Activated T-cell treated with anti-CD3 and anti-CD28 coated beads, Interleukin-2, amount 50 U/mL, for 4 hours (primary cell): Measurements from ENCODE around the gene HDAC9. TPM values are rescaled to one million over a fixed set of nuclear protein-coding genes. Genes with fewer than 3 reads are reported as not detected.

ENCODE experiments used
- ATAC-seq, 2 donors: fragments of 200-7000 bp; cut with Tn5 transposase; one replicate each; pipeline ENCODE4 v1.10.0; 2021
- DNase-seq: peaks from one replicate; pipeline ENCODE4 v3.0.0-alpha.2; 2020
- H3K27me3 Mint-ChIP-seq: one replicate; pipeline ENCODE4 v1.8.0; 2021; ENCODE audit warnings: low read depth, mixed read lengths
- H3K36me3 Mint-ChIP-seq: one replicate; pipeline ENCODE4 v1.8.0; 2022; ENCODE audit warnings: mixed read lengths; ENCODE audit not compliant: insufficient read depth
- H3K4me1 Mint-ChIP-seq: one replicate; pipeline ENCODE4 v1.8.0; 2021; ENCODE audit warnings: low read depth, mixed read lengths
- H3K4me3 Mint-ChIP-seq: one replicate; pipeline ENCODE4 v1.8.0; 2021; ENCODE audit warnings: mild to moderate bottlenecking, moderate library complexity, mixed read lengths
- H3K9me3 Mint-ChIP-seq: one replicate; pipeline ENCODE4 v1.8.0; 2021; ENCODE audit warnings: mixed read lengths
- total RNA-seq, 3 donors: library from RNA; stranded (reverse); gene quantifications; one replicate each; pipeline ENCODE4 v1.2.1, GENCODE V29; 2021

Gene HDAC9
- total RNA-seq, 3 donors from 2014 or later: 0.40 to 3.0 (median 0.74) TPM

DNA sequence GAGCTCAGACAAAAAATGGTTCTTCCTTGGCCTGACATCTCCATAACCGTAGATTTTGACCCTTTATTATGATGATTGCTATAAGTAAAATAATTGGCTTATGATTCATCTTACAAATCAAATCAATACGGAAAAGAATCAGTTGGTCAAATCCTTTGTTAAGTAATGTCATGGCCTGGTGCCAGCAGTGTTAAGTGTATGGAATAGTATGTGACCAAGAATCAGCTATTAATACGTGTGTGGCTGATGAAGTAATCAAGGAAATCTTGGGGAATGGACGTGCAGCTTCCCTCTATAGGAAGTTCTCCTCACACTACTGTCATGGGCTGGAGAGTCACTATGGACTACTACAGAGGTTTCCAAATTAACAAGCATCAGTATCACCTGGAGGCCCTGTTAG is 391.3 kb downstream of the HDAC9 start:
- H3K36me3 Mint-ChIP-seq: no peaks in the 10 kb centered on the region
- no peaks in the 10 kb centered on the region for H3K27me3 Mint-ChIP-seq
- H3K4me3 Mint-ChIP-seq: no peak overlapping the region
- no peak for DNase-seq
- no peak for ATAC-seq
- peaks cover 11% of the 10 kb centered on the region for H3K9me3 Mint-ChIP-seq
- no peaks in the 10 kb centered on the region for H3K4me1 Mint-ChIP-seq

- H3K4me3 Mint-ChIP-seq: no peak overlapping the region
- H3K36me3 Mint-ChIP-seq: no peaks in the 10 kb centered on the region
- no peak for ATAC-seq
- H3K4me1 Mint-ChIP-seq: no peaks in the 10 kb centered on the region
- DNase-seq: no peak
- H3K27me3 Mint-ChIP-seq: no peaks in the 10 kb centered on the region
- peaks cover 11% of the 10 kb centered on the region for H3K9me3 Mint-ChIP-seq
Measured at GRCh38 chr7:18889436-18889835, 393.9 kb downstream of the HDAC9 start.

- H3K36me3 Mint-ChIP-seq: no peaks in the 10 kb centered on the region
- H3K4me3 Mint-ChIP-seq: no peak overlapping the region
- H3K4me1 Mint-ChIP-seq: no peaks in the 10 kb centered on the region
- H3K9me3 Mint-ChIP-seq: peaks cover 8% of the 10 kb centered on the region
- no peaks in the 10 kb centered on the region for H3K27me3 Mint-ChIP-seq
- ATAC-seq: no peak
- no peak for DNase-seq
Measured at GRCh38 chr7:18890134-18890533, 394.6 kb downstream of the HDAC9 start.

DNA sequence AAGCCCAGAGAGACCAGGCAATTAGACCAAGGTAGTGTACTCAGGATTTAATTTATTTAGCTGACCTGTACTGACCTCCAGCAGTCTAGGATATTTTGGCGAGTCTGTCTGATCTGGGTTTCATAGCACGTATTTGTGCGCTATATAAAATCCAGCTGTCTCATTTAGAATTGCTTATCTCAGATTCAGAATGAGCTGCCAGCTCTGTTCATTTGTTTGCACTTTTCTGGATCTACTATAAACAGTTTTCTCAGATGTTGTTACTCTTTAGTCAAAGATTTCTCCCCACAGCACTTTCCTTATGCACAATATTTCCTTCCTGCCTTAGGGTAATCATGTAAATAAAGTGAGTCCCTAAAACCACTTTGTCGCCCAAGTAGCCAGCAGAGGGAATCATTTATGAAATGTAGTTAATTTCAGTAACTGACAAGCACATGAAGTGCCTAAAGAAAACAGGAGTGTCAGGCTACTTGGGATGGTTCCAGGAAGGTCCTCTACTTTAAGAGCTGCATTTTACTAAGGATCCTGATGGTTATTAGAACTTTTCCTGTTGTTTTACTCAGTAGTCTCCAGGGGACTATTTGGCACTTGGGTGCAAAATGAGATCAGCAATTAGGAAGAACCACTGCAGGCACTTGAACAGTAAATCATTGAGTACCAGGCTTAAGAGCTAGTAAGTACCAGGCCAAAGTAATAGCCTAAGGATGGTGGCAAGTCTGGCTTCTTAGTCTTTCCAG is 395.5 kb downstream of the HDAC9 start:
- Mint-ChIP-seq H3K9me3 (peaks cover 8% of the 10 kb centered on the region), H3K27me3 (no peaks in the 10 kb centered on the region), H3K4me1 (no peaks in the 10 kb centered on the region), H3K36me3 (no peaks in the 10 kb centered on the region), H3K4me3 (no peak overlapping the region)
- no peak for DNase-seq
- ATAC-seq: no peak

DNA sequence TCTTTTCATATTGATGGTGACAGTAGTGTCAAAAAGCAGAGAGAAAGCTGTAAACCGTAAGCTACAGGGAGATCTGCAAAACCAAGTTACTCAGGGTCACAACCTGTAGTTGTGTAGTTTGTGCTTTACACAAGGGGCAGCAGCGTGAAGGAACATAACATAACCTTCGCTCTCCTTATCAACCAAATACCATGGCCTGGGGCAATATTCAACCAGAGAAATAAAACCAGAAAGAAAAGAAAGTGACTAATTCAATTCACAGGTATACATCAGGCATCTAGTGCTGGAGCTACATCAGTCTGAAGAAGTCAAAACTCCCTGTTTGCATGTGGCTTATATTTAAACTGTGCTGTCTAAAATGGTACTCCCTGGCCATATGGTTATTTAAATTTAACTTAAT is 397.6 kb downstream of the HDAC9 start:
- Mint-ChIP-seq H3K4me1 (no peaks in the 10 kb centered on the region), H3K9me3 (peaks cover 11% of the 10 kb centered on the region)

DNA sequence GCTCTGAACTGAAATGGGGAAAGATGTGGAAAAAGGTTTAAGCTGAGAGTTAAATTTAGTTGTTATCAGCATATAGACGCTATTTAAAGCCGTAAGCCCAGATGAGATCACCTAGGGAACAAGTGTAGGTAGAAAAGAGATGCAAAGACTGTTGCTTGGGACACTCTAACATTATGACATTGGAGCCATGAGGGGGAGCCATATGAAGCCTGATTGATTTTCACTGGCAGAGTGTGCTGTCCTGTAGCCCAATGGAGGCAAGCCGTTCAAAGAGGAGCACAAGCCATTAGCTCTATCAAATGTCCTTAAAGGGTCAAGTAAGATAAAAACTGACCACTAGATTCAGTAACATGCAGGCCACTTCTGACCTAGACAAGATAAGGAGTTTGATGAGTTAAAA is 398.6 kb downstream of the HDAC9 start:
- no peak for DNase-seq

More for the DNA sequence above, 397.6 kb downstream of the HDAC9 start:
- Mint-ChIP-seq H3K27me3 (no peaks in the 10 kb centered on the region), H3K36me3 (no peaks in the 10 kb centered on the region), H3K4me3 (no peak overlapping the region)
- ATAC-seq (no peak), DNase-seq (no peak)

DNA sequence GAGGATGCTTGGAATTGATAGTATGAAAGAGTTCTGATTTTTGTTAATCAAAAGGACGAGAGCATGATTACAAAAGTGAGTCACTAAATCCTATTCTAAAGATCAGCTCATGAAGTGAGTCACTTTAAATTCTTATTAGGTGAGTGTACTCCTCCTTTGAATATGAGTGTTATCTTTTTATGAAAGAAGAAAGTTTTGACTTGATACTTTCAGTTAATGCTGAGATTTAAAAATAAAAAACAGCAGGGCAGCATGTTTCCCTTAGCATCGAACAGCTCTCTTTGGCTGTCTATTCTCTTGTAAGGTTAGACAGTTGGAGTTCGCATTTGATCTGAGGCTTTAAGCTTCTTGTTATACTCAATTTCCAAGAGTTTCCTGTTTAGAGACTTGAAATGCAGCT is 399.9 kb downstream of the HDAC9 start:
- Mint-ChIP-seq H3K9me3 (peaks cover 3% of the 10 kb centered on the region), H3K27me3 (no peaks in the 10 kb centered on the region), H3K4me3 (no peak overlapping the region), H3K4me1 (no peaks in the 10 kb centered on the region), H3K36me3 (no peaks in the 10 kb centered on the region)
- ATAC-seq (no peak), DNase-seq (no peak)

More for the DNA sequence above, 398.6 kb downstream of the HDAC9 start:
- H3K9me3 Mint-ChIP-seq: peaks cover 3% of the 10 kb centered on the region
- no peaks in the 10 kb centered on the region for H3K27me3 Mint-ChIP-seq
- no peak overlapping the region for H3K4me3 Mint-ChIP-seq
- no peaks in the 10 kb centered on the region for H3K4me1 Mint-ChIP-seq
- no peaks in the 10 kb centered on the region for H3K36me3 Mint-ChIP-seq
- no peak for ATAC-seq

GRCh38 chr7:18896343-18896975 is 400.9 kb downstream of the HDAC9 start:
- ATAC-seq: no peak

DNA sequence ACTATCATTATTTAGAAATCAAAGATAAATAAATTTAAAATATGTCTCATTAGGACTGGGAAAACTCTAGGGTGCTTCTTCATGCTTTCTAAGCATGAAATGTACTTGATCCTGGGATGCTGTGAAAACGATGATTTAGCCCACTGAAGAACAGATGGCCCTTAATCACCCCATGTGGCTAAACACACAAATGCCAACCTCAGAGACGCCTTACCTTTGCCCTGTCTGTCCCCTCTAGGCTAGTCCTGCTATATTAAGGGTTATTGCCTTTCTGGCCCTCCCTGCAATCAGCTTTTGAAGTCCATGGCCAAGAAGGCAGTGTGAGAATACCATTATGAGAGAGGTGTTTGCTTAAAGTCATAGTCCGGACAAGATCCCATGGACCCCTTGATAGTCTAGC is 404.7 kb downstream of the HDAC9 start:
- Mint-ChIP-seq H3K9me3 (peaks cover 8% of the 10 kb centered on the region), H3K36me3 (no peaks in the 10 kb centered on the region), H3K4me1 (no peaks in the 10 kb centered on the region), H3K27me3 (no peaks in the 10 kb centered on the region), H3K4me3 (no peak overlapping the region)
- ATAC-seq: no peak
- DNase-seq: no peak

More at GRCh38 chr7:18896343-18896975, 400.9 kb downstream of the HDAC9 start:
- Mint-ChIP-seq H3K4me3 (no peak overlapping the region), H3K9me3 (peaks cover 3% of the 10 kb centered on the region), H3K36me3 (no peaks in the 10 kb centered on the region), H3K4me1 (no peaks in the 10 kb centered on the region), H3K27me3 (no peaks in the 10 kb centered on the region)
- no peak for DNase-seq

- H3K36me3 Mint-ChIP-seq: no peaks in the 10 kb centered on the region
Measured at GRCh38 chr7:18900803-18901202, 405.3 kb downstream of the HDAC9 start.

GRCh38 chr7:18901351-18901750 is 405.8 kb downstream of the HDAC9 start:
- peaks cover 13% of the 10 kb centered on the region for H3K9me3 Mint-ChIP-seq
- ATAC-seq (no peak), DNase-seq (no peak)
- no peaks in the 10 kb centered on the region for H3K27me3 Mint-ChIP-seq
- no peak overlapping the region for H3K4me3 Mint-ChIP-seq
- no peaks in the 10 kb centered on the region for H3K4me1 Mint-ChIP-seq
- H3K36me3 Mint-ChIP-seq: no peaks in the 10 kb centered on the region

More at GRCh38 chr7:18900803-18901202, 405.3 kb downstream of the HDAC9 start:
- H3K9me3 Mint-ChIP-seq: peaks cover 10% of the 10 kb centered on the region
- ATAC-seq (no peak), DNase-seq (no peak)
- H3K4me3 Mint-ChIP-seq: no peak overlapping the region
- no peaks in the 10 kb centered on the region for H3K27me3 Mint-ChIP-seq
- no peaks in the 10 kb centered on the region for H3K4me1 Mint-ChIP-seq

- H3K4me3 Mint-ChIP-seq: no peak overlapping the region
- ATAC-seq: no peak
- no peak for DNase-seq
- peaks cover 13% of the 10 kb centered on the region for H3K9me3 Mint-ChIP-seq
- no peaks in the 10 kb centered on the region for H3K27me3 Mint-ChIP-seq
- H3K4me1 Mint-ChIP-seq: no peaks in the 10 kb centered on the region
- no peaks in the 10 kb centered on the region for H3K36me3 Mint-ChIP-seq
Measured at GRCh38 chr7:18901982-18902421, 406.5 kb downstream of the HDAC9 start.

- no peaks in the 10 kb centered on the region for H3K27me3 Mint-ChIP-seq
- DNase-seq: no peak
- H3K9me3 Mint-ChIP-seq: peaks cover 12% of the 10 kb centered on the region
- H3K4me3 Mint-ChIP-seq: no peak overlapping the region
- no peaks in the 10 kb centered on the region for H3K36me3 Mint-ChIP-seq
- no peak for ATAC-seq
- H3K4me1 Mint-ChIP-seq: no peaks in the 10 kb centered on the region
Measured at GRCh38 chr7:18902892-18903291, 407.3 kb downstream of the HDAC9 start.

DNA sequence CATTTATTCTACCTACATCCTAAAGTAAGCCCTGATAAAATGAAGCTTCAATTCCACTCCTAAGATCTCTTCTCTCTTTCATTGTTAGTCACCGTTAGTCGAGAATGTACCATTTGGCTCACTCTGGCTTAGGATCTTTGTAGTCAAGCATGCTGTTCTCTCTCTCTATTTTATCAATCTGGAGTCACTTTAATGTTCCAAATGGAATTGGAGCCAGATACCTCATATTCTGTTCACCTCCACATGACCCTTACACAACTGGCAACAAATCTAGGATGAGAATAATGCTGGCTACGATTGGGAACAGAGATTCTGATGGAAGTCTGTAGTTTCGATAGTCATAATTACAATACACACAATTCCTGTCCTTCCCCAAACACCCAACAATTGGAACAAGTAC is 408.1 kb downstream of the HDAC9 start:
- Mint-ChIP-seq H3K4me3 (no peak overlapping the region), H3K36me3 (no peaks in the 10 kb centered on the region), H3K9me3 (peaks cover 12% of the 10 kb centered on the region), H3K4me1 (no peaks in the 10 kb centered on the region), H3K27me3 (no peaks in the 10 kb centered on the region)
- no peak for ATAC-seq
- DNase-seq: no peak

GRCh38 chr7:18905316-18905943 is 409.9 kb downstream of the HDAC9 start:
- H3K4me1 Mint-ChIP-seq: no peaks in the 10 kb centered on the region

More at GRCh38 chr7:18905316-18905943, 409.9 kb downstream of the HDAC9 start:
- no peak for DNase-seq
- Mint-ChIP-seq H3K4me3 (no peak overlapping the region), H3K27me3 (no peaks in the 10 kb centered on the region), H3K9me3 (peaks cover 23% of the 10 kb centered on the region), H3K36me3 (no peaks in the 10 kb centered on the region)
- no peak for ATAC-seq
